ENCODE data around the gene CRELD2.

CRELD2 gene

DNA sequence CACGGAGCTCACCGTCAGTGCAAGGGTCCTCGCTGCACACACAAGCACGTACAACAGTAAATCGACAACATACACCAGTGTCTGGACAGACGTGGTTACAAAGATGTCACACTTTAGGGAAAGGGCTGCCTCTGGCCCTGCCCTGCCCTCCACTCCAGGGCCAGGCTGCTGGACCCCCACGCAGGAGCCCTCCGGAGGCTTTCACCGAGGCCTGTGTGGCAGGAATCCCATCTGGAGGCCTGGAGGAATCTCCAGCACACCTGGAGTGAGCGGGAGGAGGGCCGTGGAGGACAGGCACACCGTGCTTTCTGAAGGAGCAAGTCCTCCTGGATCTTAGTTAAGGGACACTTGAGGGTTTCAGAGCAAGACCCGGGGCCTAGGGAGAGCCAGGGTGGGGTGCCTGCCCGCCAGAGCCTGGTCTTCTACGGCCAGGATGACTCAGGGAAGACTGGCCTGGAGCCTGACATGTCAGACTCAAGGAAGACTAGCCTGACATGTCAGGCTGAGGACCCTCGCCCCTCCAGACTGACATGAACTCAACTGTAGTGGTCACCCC is 40.0 kb downstream of the CRELD2 start:
- DNase-seq (ENCODE audit: low spot score) = no peak

GRCh38 chr22:49958931-49959781 is 40.7 kb downstream of the CRELD2 start:
- no peak for DNase-seq (ENCODE audit: low spot score)

GRCh38 chr22:49959782-49960158 is 41.3 kb downstream of the CRELD2 start:
- DNase-seq (ENCODE audit: low spot score) = peak; percentile 42

- DNase-seq (ENCODE audit: low spot score) = peak; percentile 89
Measured at GRCh38 chr22:49960159-49961004, 41.9 kb downstream of the CRELD2 start, which contains the start of gene PIM3. Gene PIM3 (plus strand): TSS chr22:49960772. CDS start chr22:49960948, 176 bp downstream.

- DNase-seq (ENCODE audit: low spot score) = peak; percentile 37
Measured at GRCh38 chr22:49961005-49961600, 42.7 kb downstream of the CRELD2 start.

- no peak for DNase-seq (ENCODE audit: low spot score)
Measured at GRCh38 chr22:49961601-49962011, 43.2 kb downstream of the CRELD2 start.

GRCh38 chr22:49962012-49962750 is 43.7 kb downstream of the CRELD2 start:
- peak; percentile 85 for DNase-seq (ENCODE audit: low spot score)

- DNase-seq (ENCODE audit: low spot score) = no peak
Measured at GRCh38 chr22:49962751-49963646, 44.6 kb downstream of the CRELD2 start.

- DNase-seq (ENCODE audit: low spot score) = no peak
Measured at GRCh38 chr22:49963647-49964026, 45.2 kb downstream of the CRELD2 start.

DNA sequence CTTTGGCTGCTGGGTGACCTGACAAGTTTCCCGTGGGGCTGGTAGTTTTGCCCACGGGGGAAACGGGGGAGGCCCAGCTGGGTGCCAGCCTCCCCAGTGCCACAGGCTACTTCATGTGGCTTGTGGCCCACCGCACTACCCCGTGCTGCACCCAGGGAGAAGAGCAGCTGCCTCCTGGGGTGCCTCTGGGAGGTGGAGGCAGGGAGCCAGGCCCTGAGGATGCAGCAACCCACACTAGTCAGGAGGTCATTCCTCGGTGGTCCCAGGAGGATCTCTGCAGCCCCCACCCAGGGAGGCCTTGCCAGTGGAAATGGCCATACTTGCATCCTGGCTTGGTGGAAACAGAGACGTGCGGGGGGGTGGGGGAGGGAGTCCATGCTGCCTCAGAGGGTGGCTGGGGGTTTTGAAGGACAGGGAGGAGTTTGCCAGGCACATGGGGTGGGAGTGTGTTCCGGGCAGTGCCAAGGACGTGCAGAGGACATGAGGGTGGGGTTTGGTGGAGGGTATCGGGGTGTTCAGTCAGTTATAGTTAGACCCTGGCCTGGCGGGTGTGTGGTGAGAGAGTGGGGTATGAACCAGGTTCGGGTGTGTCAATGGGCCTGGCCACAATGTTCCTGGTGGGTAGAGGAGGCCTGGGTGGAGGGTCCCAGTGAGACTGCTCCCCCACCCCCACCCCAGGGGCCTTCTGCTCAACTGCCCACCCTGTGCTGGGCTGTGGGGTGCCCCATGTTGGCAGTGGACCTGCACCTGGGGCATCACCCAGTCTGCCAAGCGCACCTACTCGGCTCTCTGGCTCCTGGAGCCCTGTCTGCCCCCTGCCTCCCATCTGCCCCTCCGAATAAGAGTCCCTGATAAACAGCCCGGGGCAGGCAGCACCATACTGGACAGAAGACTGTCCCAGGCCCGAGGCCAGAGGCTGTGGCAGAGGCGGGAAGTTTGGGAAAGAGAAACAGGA is 46.0 kb downstream of the CRELD2 start:
- DNase-seq (ENCODE audit: low spot score) = no peak

GRCh38 chr22:49965091-49966040 is 46.9 kb downstream of the CRELD2 start:
- DNase-seq (ENCODE audit: low spot score) = no peak

- no peak for DNase-seq (ENCODE audit: low spot score)
Measured at GRCh38 chr22:49966041-49966773, 47.8 kb downstream of the CRELD2 start.

- no peak for DNase-seq (ENCODE audit: low spot score)
Measured at GRCh38 chr22:49966774-49967705, 48.6 kb downstream of the CRELD2 start.

- no peak for DNase-seq (ENCODE audit: low spot score)
Measured at GRCh38 chr22:49967706-49968208, 49.3 kb downstream of the CRELD2 start.

- no peak for DNase-seq (ENCODE audit: low spot score)
Measured at GRCh38 chr22:49968313-49968830, 49.9 kb downstream of the CRELD2 start.

All from RKO (cell line).